ENCODE measurements around the gene CEP192. TPM values are rescaled to one million over a fixed set of nuclear protein-coding genes. Genes with fewer than 3 reads are reported as not detected.
"Not testable (repeated sequence)": the region's sequence is repeated elsewhere in the genome, so short reads cannot be mapped to it uniquely, and the experiment has no call there.

CEP192 gene
- total RNA-seq, 4 donors from 2014 or later, result 16.5 to 41.2 (median 30.0) TPM

DNA sequence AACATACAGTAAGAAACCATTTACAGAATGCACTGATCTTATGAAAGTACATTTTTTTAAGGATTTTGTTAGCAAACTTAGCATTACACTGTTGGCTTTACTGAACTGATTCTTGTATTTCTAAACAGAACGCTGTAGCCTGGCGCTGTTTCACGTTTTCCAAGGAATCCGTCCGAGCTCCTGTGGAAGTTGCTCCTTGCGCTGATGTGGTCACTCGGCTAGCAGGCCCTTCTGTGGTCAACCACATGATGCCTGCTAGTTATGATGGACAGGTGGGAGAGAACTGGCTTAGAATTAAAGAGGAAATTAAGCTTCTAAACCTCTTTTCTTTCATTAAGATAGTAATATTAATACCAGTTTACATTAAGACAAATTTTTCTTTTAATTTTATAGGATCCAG is 76.8 kb downstream of the CEP192 start:
- Histone ChIP-seq H3K9me3 (no peaks in the 10 kb centered on the region), H3K27me3 (no peaks in the 10 kb centered on the region), H3K4me1 (no peaks in the 10 kb centered on the region), H3K4me3 (no peak overlapping the region), H3K27ac (no peak overlapping the region), H3K36me3 (peaks cover 3 to 76% (median 10%) of the 10 kb centered on the region in 3 donors)
- no peak for DNase-seq (ENCODE audit: low spot score in 2 of 2)
- no peak for TF ChIP-seq POLR2A (IDR thresholded peaks at IDR 0.05)
- no peak for TF ChIP-seq EP300 (IDR thresholded peaks at IDR 0.05)
- TF ChIP-seq, protein P1, sequence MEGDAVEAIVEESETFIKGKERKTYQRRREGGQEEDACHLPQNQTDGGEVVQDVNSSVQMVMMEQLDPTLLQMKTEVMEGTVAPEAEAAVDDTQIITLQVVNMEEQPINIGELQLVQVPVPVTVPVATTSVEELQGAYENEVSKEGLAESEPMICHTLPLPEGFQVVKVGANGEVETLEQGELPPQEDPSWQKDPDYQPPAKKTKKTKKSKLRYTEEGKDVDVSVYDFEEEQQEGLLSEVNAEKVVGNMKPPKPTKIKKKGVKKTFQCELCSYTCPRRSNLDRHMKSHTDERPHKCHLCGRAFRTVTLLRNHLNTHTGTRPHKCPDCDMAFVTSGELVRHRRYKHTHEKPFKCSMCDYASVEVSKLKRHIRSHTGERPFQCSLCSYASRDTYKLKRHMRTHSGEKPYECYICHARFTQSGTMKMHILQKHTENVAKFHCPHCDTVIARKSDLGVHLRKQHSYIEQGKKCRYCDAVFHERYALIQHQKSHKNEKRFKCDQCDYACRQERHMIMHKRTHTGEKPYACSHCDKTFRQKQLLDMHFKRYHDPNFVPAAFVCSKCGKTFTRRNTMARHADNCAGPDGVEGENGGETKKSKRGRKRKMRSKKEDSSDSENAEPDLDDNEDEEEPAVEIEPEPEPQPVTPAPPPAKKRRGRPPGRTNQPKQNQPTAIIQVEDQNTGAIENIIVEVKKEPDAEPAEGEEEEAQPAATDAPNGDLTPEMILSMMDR (IDR thresholded peaks at IDR 0.05), result no peak
- WGBS, 2 donors, result 91 to 92% methylated on average over 7 of the region's 7 CpGs

DNA sequence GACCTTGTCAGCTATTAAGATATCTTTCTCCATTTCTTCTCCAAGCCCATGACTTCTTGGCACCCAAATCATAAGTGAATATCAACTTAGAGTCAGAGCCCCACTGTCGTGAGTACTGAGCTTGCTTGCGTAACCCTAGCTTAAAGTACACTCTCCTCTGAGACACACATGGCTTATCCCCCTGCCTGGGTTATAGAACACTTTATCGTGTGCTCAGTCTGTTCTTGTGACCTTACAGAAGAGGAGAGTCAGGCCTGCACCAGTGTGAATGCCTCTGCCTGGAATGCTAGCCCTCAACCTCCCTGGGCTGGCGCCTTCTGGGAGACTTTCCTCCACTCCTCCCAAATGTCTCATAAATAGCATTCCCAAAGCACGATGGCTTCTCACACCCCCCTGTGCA is 79.3 kb downstream of the CEP192 start:
- no peak overlapping the region for H3K4me3 ChIP-seq
- WGBS, 2 donors, result 83 to 86% methylated on average over 5 of the region's 5 CpGs
- no peaks in the 10 kb centered on the region for H3K27me3 ChIP-seq
- no peak overlapping the region for H3K27ac ChIP-seq
- no peaks in the 10 kb centered on the region for H3K9me3 ChIP-seq
- TF ChIP-seq, protein P1 (IDR thresholded peaks at IDR 0.05), result no peak
- TF ChIP-seq EP300 (IDR thresholded peaks at IDR 0.05) (no peak), POLR2A (IDR thresholded peaks at IDR 0.05) (no peak)
- H3K4me1 ChIP-seq, result no peaks in the 10 kb centered on the region
- DNase-seq (ENCODE audit: low spot score in 2 of 2), result no peak
- peaks cover 3 to 84% (median 24%) of the 10 kb centered on the region in 3 donors for H3K36me3 ChIP-seq

- TF ChIP-seq, protein P1 (IDR thresholded peaks at IDR 0.05), result no peak
- TF ChIP-seq EP300 (IDR thresholded peaks at IDR 0.05), result peak in 1 of 2 donors; percentile 30
- TF ChIP-seq POLR2A (IDR thresholded peaks at IDR 0.05), result no peak
- Histone ChIP-seq H3K4me1 (no peaks in the 10 kb centered on the region), H3K36me3 (peaks cover 0 to 92% (median 19%) of the 10 kb centered on the region in 3 donors), H3K27ac (no peak overlapping the region), H3K9me3 (peaks cover 0 to 23% (median 4%) of the 10 kb centered on the region in 4 donors), H3K4me3 (no peak overlapping the region), H3K27me3 (no peaks in the 10 kb centered on the region)
- 77 to 81% methylated on average over 9 of the region's 9 CpGs for WGBS, 2 donors
- peak in 1 of 2 donors; percentile 23 for DNase-seq (ENCODE audit: low spot score in 2 of 2)
Observed at GRCh38 chr18:13076886-13077285, 85.7 kb downstream of the CEP192 start.

DNA sequence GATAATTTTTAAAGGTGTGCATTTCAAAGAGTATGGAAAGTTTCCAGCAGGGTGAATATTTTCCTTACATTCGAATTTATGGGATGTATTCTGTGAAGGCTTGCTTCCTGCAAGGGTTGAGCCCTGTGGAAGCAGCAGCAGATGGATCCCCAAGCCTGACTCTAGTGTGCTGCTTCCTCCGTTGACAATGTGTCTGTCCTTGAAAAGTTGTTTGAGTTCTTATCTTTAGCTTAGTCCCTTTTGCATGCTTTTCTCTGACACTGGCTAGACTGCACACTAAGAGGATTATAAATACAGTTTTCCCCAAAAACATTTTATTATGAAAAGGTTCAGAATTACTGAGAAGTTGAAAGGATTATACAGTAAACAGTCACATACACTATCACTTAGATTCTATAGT is 86.3 kb downstream of the CEP192 start:
- DNase-seq (ENCODE audit: low spot score in 2 of 2), result no peak
- Histone ChIP-seq H3K36me3 (peaks cover 0 to 86% (median 19%) of the 10 kb centered on the region in 3 donors), H3K27ac (no peak overlapping the region), H3K4me1 (no peaks in the 10 kb centered on the region), H3K27me3 (no peaks in the 10 kb centered on the region), H3K9me3 (peaks cover 0 to 23% (median 4%) of the 10 kb centered on the region in 4 donors), H3K4me3 (no peak overlapping the region)
- WGBS, 2 donors, result 79% methylated on average over 2 of the region's 2 CpGs
- no peak for TF ChIP-seq POLR2A (IDR thresholded peaks at IDR 0.05)
- no peak for TF ChIP-seq EP300 (IDR thresholded peaks at IDR 0.05)
- TF ChIP-seq, protein P1 (IDR thresholded peaks at IDR 0.05), result no peak

DNA sequence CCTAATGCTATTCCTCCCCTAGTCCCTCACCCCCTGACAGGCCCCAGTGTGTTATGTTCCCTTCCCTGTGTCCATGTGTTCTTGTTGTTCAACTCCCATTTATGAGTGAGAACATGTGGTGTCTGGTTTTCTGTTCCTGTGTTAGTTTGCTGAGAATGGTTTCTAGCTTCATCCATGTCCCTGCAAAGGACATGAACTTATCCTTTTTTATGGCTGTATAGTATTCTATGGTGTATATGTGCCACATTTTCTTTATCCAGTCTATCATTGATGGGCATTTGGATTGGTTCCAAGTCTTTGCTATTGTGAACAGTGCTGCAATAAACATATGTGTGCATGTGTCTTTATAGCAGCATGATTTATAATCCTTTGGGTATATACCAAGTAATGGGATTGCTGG is 86.9 kb downstream of the CEP192 start:
- not testable (repeated sequence) for H3K4me1 ChIP-seq; H3K27ac ChIP-seq; DNase-seq (ENCODE audit: low spot score in 2 of 2); H3K4me3 ChIP-seq; H3K27me3 ChIP-seq
- H3K36me3 ChIP-seq, result peaks cover 0 to 85% (median 13%) of the 10 kb centered on the region in 3 donors
- H3K9me3 ChIP-seq, result peaks cover 0 to 23% (median 4%) of the 10 kb centered on the region in 4 donors

GRCh38 chr18:13086906-13087305 is 95.7 kb downstream of the CEP192 start:
- Histone ChIP-seq H3K27me3 (no peaks in the 10 kb centered on the region), H3K4me1 (no peaks in the 10 kb centered on the region), H3K4me3 (no peak overlapping the region), H3K36me3 (peaks cover 0 to 68% (median 0%) of the 10 kb centered on the region in 3 donors), H3K9me3 (peaks cover 0 to 12% (median 0%) of the 10 kb centered on the region in 4 donors), H3K27ac (no peak overlapping the region)
- DNase-seq (ENCODE audit: low spot score in 2 of 2), result no peak
- whole genome bisulfite sequencing, 2 donors, result 92 to 98% methylated on average over 4 of the region's 4 CpGs
- TF ChIP-seq, protein P1 (IDR thresholded peaks at IDR 0.05), result no peak
- TF ChIP-seq EP300 (IDR thresholded peaks at IDR 0.05) (no peak), POLR2A (IDR thresholded peaks at IDR 0.05) (no peak)

Data from tibial nerve (tissue), 4 donors.